GM18870 (cell line): ENCODE results near the gene RASL10B.
"Not testable (repeated sequence)": the region's sequence is repeated elsewhere in the genome, so short reads cannot be mapped to it uniquely, and the experiment has no call there.

Experiments used
- ATAC-seq: cut with Tn5 transposase; IDR thresholded peaks from one replicate; pipeline ENCODE4 v1.9.1; 2021; ENCODE audit warnings: moderate library complexity; ENCODE audit not compliant: unreplicated experiment

Gene RASL10B

GRCh38 chr17:35740997-35741931 is 9.8 kb downstream of the RASL10B start:
- ATAC-seq = no peak

GRCh38 chr17:35742496-35742895 is 11.1 kb downstream of the RASL10B start:
- ATAC-seq = no peak

GRCh38 chr17:35742896-35743477 is 11.5 kb downstream of the RASL10B start:
- ATAC-seq = no peak

GRCh38 chr17:35743626-35744328 is 12.3 kb downstream of the RASL10B start:
- no peak for ATAC-seq

- ATAC-seq = no peak
Measured at GRCh38 chr17:35744830-35745229, 13.4 kb downstream of the RASL10B start.

- ATAC-seq = no peak
Measured at GRCh38 chr17:35745246-35745645, 13.8 kb downstream of the RASL10B start.

- no peak for ATAC-seq
Measured at GRCh38 chr17:35745749-35746320, 14.4 kb downstream of the RASL10B start.

- no peak for ATAC-seq
Measured at GRCh38 chr17:35747540-35748017, 16.1 kb downstream of the RASL10B start.

GRCh38 chr17:35748341-35748841 is 17.0 kb downstream of the RASL10B start:
- ATAC-seq = no peak

- no peak for ATAC-seq
Measured at GRCh38 chr17:35748979-35749378, 17.5 kb downstream of the RASL10B start.

- no peak for ATAC-seq
Measured at GRCh38 chr17:35749560-35750412, 18.3 kb downstream of the RASL10B start.

- no peak for ATAC-seq
Measured at GRCh38 chr17:35750526-35751395, 19.3 kb downstream of the RASL10B start.

GRCh38 chr17:35751541-35751940 is 20.1 kb downstream of the RASL10B start:
- not testable (repeated sequence) for ATAC-seq

- no peak for ATAC-seq
Measured at GRCh38 chr17:35752471-35752870, 21.0 kb downstream of the RASL10B start.

GRCh38 chr17:35752945-35753764 is 21.7 kb downstream of the RASL10B start, which contains the start of gene GAS2L2:
GAS2L2 (minus strand) TSS chr17:35753239; CDS start chr17:35752850, 389 bp downstream.
- ATAC-seq = no peak

- ATAC-seq = no peak
Measured at GRCh38 chr17:35757243-35757642, 25.8 kb downstream of the RASL10B start.

- ATAC-seq = no peak
Measured at GRCh38 chr17:35760587-35760986, 29.1 kb downstream of the RASL10B start, which contains the start of gene C17orf50. C17orf50 (plus strand) TSS chr17:35760887; CDS start chr17:35760942, 55 bp downstream.

- ATAC-seq = no peak
Measured at GRCh38 chr17:35761601-35762000, 30.2 kb downstream of the RASL10B start.
